GM12873 (cell line): ENCODE data around the gene PRX.

Source experiments
- TF ChIP-seq, protein P1 (sequence below): IDR thresholded peaks from 2 replicates; pipeline ENCODE4 v1.5.1; 2012; ENCODE audit warnings: low read depth, mild to moderate bottlenecking, moderate library complexity, low read length, control low read depth; ENCODE audit not compliant: insufficient read depth; ENCODE audit errors: missing control alignments

The PRX gene

GRCh38 chr19:40453151-40453735 lies 40.1 kb upstream of the PRX start:
- TF ChIP-seq, protein P1, sequence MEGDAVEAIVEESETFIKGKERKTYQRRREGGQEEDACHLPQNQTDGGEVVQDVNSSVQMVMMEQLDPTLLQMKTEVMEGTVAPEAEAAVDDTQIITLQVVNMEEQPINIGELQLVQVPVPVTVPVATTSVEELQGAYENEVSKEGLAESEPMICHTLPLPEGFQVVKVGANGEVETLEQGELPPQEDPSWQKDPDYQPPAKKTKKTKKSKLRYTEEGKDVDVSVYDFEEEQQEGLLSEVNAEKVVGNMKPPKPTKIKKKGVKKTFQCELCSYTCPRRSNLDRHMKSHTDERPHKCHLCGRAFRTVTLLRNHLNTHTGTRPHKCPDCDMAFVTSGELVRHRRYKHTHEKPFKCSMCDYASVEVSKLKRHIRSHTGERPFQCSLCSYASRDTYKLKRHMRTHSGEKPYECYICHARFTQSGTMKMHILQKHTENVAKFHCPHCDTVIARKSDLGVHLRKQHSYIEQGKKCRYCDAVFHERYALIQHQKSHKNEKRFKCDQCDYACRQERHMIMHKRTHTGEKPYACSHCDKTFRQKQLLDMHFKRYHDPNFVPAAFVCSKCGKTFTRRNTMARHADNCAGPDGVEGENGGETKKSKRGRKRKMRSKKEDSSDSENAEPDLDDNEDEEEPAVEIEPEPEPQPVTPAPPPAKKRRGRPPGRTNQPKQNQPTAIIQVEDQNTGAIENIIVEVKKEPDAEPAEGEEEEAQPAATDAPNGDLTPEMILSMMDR = no peak

DNA sequence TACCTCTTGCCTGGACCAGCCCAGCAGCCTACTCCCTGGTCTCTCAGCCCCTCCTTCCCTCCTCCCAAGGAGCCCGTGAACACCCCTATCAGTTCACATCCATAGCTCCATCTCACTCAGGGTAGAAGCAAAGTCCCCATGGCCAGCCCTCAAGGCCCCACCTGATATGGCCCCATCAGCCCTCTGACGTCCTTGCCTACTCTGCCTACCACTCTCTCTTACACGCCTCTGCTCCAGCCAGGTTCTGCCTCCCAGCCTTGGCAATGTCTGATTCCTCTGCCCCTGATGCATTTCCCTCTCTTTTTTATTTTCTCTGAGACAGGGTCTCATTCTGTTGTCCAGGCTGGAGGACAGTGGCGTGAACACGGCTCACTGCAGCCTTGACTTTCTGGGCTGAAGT lies 38.8 kb upstream of the PRX start:
- TF ChIP-seq, protein P1 = no peak

GRCh38 chr19:40450664-40451063 lies 37.5 kb upstream of the PRX start:
- TF ChIP-seq, protein P1 = no peak

GRCh38 chr19:40449506-40449905 lies 36.3 kb upstream of the PRX start:
- TF ChIP-seq, protein P1 = no peak

GRCh38 chr19:40446263-40446784 lies 33.1 kb upstream of the PRX start:
- TF ChIP-seq, protein P1 = no peak

DNA sequence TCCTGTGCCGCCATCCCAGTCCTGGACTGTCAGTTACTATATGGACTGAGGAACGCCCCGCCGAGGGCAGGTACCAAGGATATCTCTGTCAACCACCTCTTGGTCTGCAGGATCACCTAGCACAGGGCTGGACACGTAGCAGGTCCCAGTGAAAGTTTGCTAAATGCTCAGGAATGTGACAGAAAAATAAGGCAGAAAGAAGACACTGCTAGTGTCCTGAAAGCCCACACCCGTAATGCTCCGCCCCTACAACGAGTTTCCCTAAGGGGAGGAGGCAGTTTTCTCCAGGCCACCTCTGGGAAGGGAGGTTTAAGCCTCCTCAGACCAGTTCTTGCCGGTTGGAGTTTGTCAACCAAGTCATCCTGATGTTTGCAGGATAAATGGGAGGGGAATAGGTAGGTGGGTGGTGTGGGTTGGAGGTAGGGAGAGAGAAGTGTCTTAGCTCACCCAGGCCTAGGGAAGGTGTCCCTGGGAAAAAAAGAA lies 32.6 kb upstream of the PRX start:
- TF ChIP-seq, protein P1 = no peak

DNA sequence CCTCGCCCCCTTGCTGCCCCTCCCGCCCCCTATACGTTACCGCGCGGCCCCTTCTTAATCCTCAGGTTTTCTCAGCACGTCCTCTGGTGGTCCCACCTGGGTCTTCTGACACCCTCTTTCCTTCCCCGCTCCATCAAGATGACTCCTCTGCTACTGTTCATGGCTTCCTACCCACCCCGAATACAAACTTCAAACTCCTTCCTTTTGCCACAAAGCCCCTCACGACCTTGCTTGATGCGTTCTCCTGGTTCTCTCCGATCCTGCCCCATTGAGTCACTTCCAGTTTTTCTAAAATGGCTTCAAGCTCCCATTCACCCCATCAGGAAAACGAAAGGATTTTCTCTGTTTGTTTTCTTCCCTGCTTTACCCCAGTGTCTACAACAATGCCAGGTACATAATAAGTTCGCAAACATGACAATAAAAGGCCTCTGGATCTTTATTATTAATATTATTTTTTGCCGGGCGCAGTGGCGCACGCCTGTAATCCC lies 31.7 kb upstream of the PRX start:
- TF ChIP-seq, protein P1 = peak; percentile 41
